Activated gamma-delta T cell treated with anti-CD3 and anti-CD28 coated beads, Interleukin-2, amount 50 U/mL, for 16 hours (primary cell): Measurements from ENCODE around the gene EPHA6.

Experiments used
- DNase-seq: peaks from one replicate; pipeline ENCODE4 v3.0.0-alpha.2; 2020; ENCODE audit warnings: low read depth

The EPHA6 gene

DNA sequence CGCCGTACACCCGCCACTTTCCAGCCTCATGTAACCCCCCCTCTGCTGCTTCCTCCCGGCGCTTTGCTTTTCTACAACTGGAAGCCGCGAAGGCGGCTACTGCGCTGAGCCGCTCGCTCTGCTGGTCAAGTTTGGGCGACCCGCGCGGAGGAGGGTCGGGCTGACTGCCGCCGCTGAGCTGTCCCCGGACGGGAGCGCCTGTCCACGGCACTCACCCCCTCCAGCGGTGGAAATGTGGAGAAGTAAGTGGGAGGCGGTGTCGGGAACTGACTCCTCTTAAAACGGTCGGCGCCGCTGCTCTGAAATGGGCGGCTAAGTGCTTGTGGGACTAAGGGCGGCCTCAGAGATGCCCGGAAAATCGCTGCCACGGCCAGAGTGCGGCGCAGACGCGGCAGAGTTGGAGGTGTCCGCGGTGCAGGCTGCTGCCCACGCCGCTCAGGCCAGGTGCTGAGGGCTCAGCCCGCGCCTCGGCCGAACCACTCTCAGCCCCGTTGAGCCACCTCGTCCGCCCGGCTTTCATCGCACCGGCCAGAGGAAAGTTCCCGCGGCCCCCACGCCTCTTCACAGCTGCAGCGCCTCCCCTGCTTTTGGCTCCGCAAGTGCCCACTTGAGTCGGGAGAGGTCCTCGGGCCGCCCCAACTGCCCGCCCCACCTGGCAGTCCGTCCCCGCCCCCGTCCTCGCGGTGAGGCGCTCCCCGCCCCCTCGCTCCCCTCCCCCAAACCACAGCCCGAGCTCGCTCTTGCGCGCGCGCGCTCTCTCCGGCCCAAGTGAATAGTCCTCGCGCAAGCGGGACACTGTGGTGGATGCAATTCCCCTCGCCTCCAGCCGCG is at the start of gene EPHA6:
Gene EPHA6 (plus strand): TSS at position 775 of the 831 bp plus-strand sequence.
- DNase-seq, result no peak

GRCh38 chr3:96776818-96777217 is 37.6 kb upstream of the EPHA6 start:
- DNase-seq, result no peak

- no peak for DNase-seq
Observed at GRCh38 chr3:96779810-96780209, 34.6 kb upstream of the EPHA6 start.

DNA sequence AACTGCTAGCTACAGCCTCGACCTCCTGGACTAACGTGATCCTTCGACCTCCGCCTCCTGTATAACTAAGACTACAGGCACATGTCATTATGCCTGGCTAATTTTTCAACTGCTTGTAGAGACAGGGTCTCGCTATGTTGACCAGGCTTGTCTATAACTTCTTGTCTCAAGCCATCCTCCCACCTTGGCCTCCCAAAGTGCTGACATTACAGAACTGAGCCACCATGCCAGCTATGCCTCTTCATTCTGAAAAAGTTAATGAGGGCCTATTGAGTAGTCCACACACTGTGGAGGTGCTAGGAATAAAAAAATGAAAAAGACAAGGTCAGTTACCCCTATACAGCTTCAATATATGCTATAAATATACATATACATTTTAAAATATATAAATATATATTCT is 18.3 kb upstream of the EPHA6 start:
- no peak for DNase-seq

DNA sequence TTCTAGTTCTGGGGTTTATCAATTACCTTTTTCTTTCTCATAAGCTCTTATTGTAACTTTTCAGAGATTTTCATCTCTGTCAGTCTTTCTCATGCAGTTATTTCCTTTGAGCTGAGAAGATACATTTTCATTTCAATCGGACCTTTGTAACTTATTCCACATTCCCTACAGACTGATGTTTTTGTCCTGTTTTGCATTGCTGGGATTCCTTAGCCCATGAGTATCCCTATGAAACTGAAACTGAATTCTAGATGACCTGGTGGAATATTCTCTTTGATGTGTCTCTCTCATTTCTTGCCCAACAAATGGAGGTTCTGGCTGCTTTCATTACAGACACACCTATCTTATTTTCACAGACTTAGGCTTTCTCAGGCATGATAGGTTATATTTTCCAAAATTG is 10.5 kb upstream of the EPHA6 start:
- no peak for DNase-seq

DNA sequence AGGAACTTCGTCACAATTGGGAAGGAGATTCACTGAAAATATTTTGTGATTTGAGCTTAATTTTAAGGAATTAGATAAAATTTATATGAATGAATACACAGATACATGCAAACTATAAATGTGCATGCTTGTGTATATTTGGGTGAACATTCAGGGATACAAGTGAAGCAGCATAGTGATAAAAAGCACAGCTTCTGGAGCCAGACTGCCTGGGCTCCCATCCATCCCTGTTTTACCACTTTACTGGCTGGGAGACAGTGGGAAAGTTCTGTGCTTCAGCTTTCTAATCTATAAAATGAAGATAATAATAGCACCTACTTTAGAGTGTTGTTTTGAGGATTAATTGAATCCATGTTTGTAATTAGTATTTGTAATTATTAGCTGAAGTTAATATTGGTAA is 8.1 kb upstream of the EPHA6 start:
- DNase-seq, result no peak

- DNase-seq, result no peak
Observed at GRCh38 chr3:96813134-96813819, 1.1 kb upstream of the EPHA6 start.

DNA sequence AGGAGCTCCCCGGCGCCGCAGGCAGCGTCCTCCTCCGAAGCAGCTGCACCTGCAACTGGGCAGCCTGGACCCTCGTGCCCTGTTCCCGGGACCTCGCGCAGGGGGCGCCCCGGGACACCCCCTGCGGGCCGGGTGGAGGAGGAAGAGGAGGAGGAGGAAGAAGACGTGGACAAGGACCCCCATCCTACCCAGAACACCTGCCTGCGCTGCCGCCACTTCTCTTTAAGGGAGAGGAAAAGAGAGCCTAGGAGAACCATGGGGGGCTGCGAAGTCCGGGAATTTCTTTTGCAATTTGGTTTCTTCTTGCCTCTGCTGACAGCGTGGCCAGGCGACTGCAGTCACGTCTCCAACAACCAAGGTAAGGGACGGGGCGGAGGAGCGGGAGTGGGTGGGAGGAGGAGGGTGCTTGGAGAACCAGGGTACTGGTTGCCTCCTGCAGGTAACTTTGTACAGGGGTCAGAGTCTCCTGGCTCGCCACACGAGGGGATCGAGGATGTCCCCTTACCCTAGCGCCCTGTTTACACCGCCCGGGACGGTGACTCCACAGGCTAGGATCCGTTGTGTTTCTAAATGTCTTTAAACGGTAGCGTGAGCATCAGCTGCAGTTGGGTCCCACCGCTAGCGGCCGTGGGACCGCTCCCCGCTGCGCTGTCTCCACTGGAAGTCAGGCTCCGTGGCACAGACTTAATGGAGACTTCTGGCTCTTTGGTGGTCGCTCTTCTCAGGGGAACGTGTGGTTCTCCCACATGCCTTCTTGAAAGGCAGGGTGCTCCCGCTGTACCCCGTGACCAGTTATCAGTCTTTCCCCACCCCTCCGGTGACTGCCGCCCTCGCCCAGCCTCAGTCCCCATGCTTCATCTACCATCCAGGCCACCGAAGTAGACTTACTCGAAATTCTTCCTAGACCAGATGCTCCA is 515 bp downstream of the EPHA6 start:
- no peak for DNase-seq

GRCh38 chr3:96831175-96831574 is 16.8 kb downstream of the EPHA6 start:
- no peak for DNase-seq

GRCh38 chr3:96833301-96833700 is 18.9 kb downstream of the EPHA6 start:
- DNase-seq, result no peak

- DNase-seq, result no peak
Observed at GRCh38 chr3:96836153-96836915, 21.9 kb downstream of the EPHA6 start.

- no peak for DNase-seq
Observed at GRCh38 chr3:96843505-96844203, 29.3 kb downstream of the EPHA6 start.

GRCh38 chr3:96844204-96844514 is 29.8 kb downstream of the EPHA6 start:
- DNase-seq, result no peak

DNA sequence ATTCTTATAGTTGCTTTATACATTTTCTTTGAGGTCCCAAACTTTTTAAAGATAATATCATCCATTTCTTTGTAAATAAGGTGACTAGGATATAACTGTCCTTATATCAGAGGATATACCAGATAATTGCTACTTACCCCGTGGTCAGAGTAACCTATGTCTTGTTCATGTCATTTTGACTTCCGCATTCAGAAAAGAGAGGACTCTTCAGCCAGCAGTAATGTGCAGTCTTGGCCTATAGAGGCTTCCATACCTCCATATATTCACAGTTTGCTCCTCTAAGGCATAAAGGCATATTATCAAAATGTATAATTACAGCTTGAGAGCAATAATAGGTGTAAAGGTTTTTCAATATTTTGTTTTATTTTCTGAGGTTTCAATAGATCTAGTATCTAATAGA is 38.5 kb downstream of the EPHA6 start:
- no peak for DNase-seq

- DNase-seq, result no peak
Observed at GRCh38 chr3:96860882-96861281, 46.5 kb downstream of the EPHA6 start.

DNA sequence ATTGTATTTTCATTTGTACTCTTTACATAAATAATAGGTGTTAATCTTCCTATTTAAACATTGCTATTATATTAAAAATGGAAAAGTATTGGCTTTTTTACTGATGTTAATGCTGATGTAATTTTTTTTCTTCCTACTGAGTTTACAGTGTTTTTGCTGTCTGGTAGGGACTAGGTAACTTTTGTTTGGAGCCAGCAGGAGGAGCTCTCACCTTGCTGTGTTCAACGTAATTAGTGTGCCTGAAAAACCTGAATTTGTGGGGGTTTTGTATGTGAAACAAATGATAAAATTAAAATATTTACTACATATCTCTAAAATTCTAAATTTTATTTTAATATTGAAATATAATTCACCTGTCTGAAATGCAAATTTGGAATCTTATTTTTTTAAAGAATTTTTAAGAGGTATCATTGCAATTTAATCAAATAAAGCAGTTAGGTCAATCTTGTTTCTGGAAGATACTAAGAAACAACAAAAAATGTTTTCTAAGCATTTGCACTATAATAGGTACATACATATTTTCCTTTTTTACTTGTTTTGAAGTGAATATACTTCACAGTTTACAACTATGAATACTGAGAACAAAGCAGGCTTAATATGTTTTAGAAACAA is 48.8 kb downstream of the EPHA6 start:
- no peak for DNase-seq

GRCh38 chr3:96865605-96866004 is 51.2 kb downstream of the EPHA6 start:
- no peak for DNase-seq

GRCh38 chr3:96869316-96869715 is 54.9 kb downstream of the EPHA6 start:
- no peak for DNase-seq

- DNase-seq, result no peak
Observed at GRCh38 chr3:96877510-96877909, 63.1 kb downstream of the EPHA6 start.

DNA sequence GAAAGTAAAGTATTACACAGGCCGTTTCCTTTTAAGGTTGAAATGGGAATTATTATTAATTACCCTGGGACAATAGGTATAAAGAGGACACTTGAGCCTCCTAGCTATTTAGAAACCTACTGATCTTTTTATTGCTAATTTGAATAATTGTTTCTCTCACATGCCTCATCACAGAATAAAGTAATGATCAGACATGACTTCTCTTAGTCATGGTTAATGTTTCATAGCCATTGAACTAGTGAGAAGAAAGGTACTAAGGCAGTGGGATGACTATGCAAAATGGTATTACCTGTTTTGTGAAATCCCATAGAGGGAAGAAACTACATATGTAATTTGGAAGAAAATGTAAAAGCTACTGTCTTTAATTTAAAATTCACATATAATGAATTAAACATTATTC is 85.6 kb downstream of the EPHA6 start:
- no peak for DNase-seq

DNA sequence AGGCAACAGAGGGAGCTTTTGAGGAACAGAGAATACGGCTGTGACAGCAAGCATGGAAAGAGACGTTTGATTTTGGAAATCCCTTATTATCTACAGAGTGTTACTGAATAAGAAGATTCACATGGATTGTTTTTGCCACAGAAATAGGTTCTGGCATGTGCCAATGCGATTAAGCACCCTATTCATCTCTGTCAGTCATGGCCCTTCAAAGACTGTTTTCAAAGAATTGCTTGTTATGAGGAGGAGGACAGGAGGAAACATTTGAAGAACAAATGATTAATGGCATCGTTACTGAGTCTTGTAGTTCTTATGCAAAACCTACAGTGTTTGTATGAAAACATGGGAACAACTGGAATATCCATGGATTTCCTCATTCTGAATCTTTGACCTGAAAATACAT is 86.2 kb downstream of the EPHA6 start:
- DNase-seq, result no peak
